Neural cell (in vitro differentiated cells): Measurements from ENCODE around the gene PCP2. TPM values are rescaled to one million over a fixed set of nuclear protein-coding genes. Genes with fewer than 3 reads are reported as not detected.

ENCODE experiments used
- H2AFZ ChIP-seq: fragments of 200-600, 300-800 bp; sonication (generic), shearing (Covaris generic); 2 replicates; pipeline ENCODE4 v1.6.0; 2014; ENCODE audit warnings: low read depth, mild to moderate bottlenecking, antibody characterized with exemption, low read length, moderate library complexity
- H3F3A ChIP-seq: fragments of 200-600 bp; shearing (Covaris generic); 2 replicates; pipeline ENCODE4 v1.6.1; 2016; ENCODE audit warnings: mild to moderate bottlenecking, moderate library complexity, mixed read lengths, antibody characterized with exemption, low read length; ENCODE audit not compliant: insufficient read depth, poor library complexity, severe bottlenecking
- H3K27ac ChIP-seq: fragments of 200-600, 300-800 bp; sonication (generic), shearing (Covaris generic); 2 replicates; pipeline ENCODE4 v1.5.1; 2014; ENCODE audit warnings: mild to moderate bottlenecking, low read length, moderate library complexity
- H3K27me3 ChIP-seq: fragments of 300-800, 200-600 bp; sonication (generic), shearing (Covaris generic); 2 replicates; pipeline ENCODE4 v1.6.0; 2014; ENCODE audit warnings: mild to moderate bottlenecking, low read depth, low read length, moderate library complexity; ENCODE audit not compliant: insufficient read depth
- H3K36me3 ChIP-seq: fragments of 300-800, 200-600 bp; sonication (generic), shearing (Covaris generic); 2 replicates; pipeline ENCODE4 v1.5.1; 2014; ENCODE audit warnings: mild to moderate bottlenecking, antibody characterized with exemption, low read length, moderate library complexity; ENCODE audit not compliant: insufficient read depth
- H3K4me2 ChIP-seq: fragments of 300-800, 200-600 bp; sonication (generic), shearing (Covaris generic); 2 replicates; pipeline ENCODE4 v1.6.0; 2014; ENCODE audit warnings: mild to moderate bottlenecking, low read length
- H3K4me3 ChIP-seq: fragments of 300-800, 200-600 bp; sonication (generic), shearing (Covaris generic); 2 replicates; pipeline ENCODE4 v1.5.1; 2014; ENCODE audit warnings: mild to moderate bottlenecking, low read length, moderate library complexity
- H3K79me2 ChIP-seq: fragments of 200-600 bp; shearing (Covaris generic); replicated peaks from 2 replicates; pipeline ENCODE4 v1.6.0; 2014; ENCODE audit warnings: mild to moderate bottlenecking, low read length, moderate library complexity; ENCODE audit not compliant: insufficient read depth
- H3K9ac ChIP-seq: fragments of 300-800, 200-600 bp; sonication (generic), shearing (Covaris generic); 2 replicates; pipeline ENCODE4 v1.6.1; 2016; ENCODE audit warnings: mild to moderate bottlenecking, low read length, mixed read lengths
- H3K9me2 ChIP-seq: fragments of 200-600 bp; shearing (Covaris generic); 2 replicates; pipeline ENCODE4 v1.6.1; 2016; ENCODE audit warnings: mild to moderate bottlenecking, low read length, mixed read lengths; ENCODE audit not compliant: insufficient read depth
- H3K9me3 ChIP-seq: fragments of 200-600, 300-800 bp; sonication (generic), shearing (Covaris generic); 2 replicates; pipeline ENCODE4 v1.6.1; 2016; ENCODE audit warnings: mild to moderate bottlenecking, mixed run types, low read length, moderate library complexity, mixed read lengths
- H4K20me1 ChIP-seq: fragments of 200-600 bp; shearing (Covaris generic); 2 replicates; pipeline ENCODE4 v1.6.1; 2016; ENCODE audit warnings: mild to moderate bottlenecking, mixed run types; ENCODE audit not compliant: insufficient read depth
- EP300 ChIP-seq: fragments of 450-650 bp; conservative IDR thresholded peaks from 2 replicates; pipeline ENCODE4 v1.6.1; 2014; ENCODE audit warnings: antibody characterized with exemption, mild to moderate bottlenecking, moderate library complexity; ENCODE audit not compliant: poor library complexity, severe bottlenecking
- EZH2 ChIP-seq: fragments of 200-600, 300-800 bp; shearing (Covaris generic), sonication (generic); IDR thresholded peaks from 2 replicates; pipeline ENCODE4 v1.6.1; 2014; ENCODE audit warnings: antibody characterized with exemption, low read length, borderline replicate concordance, mild to moderate bottlenecking; ENCODE audit not compliant: insufficient read depth, poor library complexity, severe bottlenecking
- MXI1 ChIP-seq: fragments of 450-650 bp; conservative IDR thresholded peaks from 2 replicates; pipeline ENCODE4 v1.6.1; 2014; ENCODE audit warnings: antibody characterized with exemption, mild to moderate bottlenecking; ENCODE audit not compliant: poor library complexity, severe bottlenecking
- POLR2AphosphoS5 ChIP-seq: IDR thresholded peaks from 2 replicates; pipeline ENCODE4 v1.6.1; 2012
- RAD21 ChIP-seq: fragments of 450-650 bp; conservative IDR thresholded peaks from 2 replicates; pipeline ENCODE4 v1.6.1; 2014; ENCODE audit warnings: antibody characterized with exemption, mild to moderate bottlenecking, moderate library complexity
- SMC3 ChIP-seq: fragments of 450-650 bp; conservative IDR thresholded peaks from 2 replicates; pipeline ENCODE4 v1.6.1; 2014; ENCODE audit warnings: antibody characterized with exemption, mild to moderate bottlenecking, moderate library complexity; ENCODE audit not compliant: poor library complexity
- TAF1 ChIP-seq: IDR thresholded peaks from 2 replicates; pipeline ENCODE4 v1.6.1; 2012; ENCODE audit warnings: low read depth
- polyA plus RNA-seq: library from polyadenylated mRNA; depleted of rRNA; stranded (reverse); fragments of >200 nt; gene quantifications from 2 replicates; pipeline ENCODE4 v1.2.3, GENCODE V29; 2014
- TF ChIP-seq, protein P1 (sequence below): IDR thresholded peaks from 2 replicates; pipeline ENCODE4 v1.6.1; 2012; ENCODE audit warnings: borderline replicate concordance
- TF ChIP-seq, protein P2 (sequence below): fragments of 450-650 bp; IDR thresholded peaks from 2 replicates; pipeline ENCODE4 v1.5.1; 2014; ENCODE audit warnings: antibody characterized with exemption, mild to moderate bottlenecking, moderate library complexity; ENCODE audit not compliant: poor library complexity, severe bottlenecking

Gene PCP2
- polyA plus RNA-seq, 1 donor from 2014 or later = not detected

DNA sequence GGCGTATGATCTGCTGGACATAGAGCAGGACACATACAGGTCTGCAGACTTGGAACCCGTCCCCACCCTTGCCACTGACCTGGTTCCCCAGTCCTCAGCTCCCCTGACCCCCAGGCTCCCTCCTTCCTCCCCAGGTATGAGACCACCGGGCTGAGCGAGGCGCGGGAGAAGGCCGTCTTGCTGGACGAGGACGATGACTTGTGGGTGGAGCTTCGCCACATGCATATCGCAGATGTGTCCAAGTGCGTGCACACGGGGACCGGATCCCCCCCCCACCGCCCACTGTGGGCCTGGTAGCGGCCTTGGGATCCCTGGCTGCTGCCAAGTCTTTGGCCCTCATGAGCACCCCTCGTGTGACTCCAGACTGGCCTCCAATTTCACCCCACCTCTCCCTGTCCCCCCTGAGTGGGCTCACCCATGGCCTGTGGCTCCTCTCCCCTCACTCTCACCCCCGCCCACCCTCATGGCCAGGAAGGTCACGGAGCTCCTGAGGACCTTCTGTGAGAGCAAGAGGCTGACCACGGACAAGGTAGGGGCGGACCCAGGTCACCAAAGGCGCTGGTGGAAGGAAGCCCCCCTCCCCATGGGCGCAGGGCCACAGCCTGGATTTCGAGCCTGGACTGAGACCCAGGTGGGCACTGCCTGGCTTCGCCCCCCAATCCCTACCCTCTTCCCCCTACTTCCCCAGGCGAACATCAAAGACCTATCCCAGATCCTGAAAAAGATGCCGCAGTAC, 8.9 kb upstream of the PCP2 start (continued):
- TF ChIP-seq, protein P1, sequence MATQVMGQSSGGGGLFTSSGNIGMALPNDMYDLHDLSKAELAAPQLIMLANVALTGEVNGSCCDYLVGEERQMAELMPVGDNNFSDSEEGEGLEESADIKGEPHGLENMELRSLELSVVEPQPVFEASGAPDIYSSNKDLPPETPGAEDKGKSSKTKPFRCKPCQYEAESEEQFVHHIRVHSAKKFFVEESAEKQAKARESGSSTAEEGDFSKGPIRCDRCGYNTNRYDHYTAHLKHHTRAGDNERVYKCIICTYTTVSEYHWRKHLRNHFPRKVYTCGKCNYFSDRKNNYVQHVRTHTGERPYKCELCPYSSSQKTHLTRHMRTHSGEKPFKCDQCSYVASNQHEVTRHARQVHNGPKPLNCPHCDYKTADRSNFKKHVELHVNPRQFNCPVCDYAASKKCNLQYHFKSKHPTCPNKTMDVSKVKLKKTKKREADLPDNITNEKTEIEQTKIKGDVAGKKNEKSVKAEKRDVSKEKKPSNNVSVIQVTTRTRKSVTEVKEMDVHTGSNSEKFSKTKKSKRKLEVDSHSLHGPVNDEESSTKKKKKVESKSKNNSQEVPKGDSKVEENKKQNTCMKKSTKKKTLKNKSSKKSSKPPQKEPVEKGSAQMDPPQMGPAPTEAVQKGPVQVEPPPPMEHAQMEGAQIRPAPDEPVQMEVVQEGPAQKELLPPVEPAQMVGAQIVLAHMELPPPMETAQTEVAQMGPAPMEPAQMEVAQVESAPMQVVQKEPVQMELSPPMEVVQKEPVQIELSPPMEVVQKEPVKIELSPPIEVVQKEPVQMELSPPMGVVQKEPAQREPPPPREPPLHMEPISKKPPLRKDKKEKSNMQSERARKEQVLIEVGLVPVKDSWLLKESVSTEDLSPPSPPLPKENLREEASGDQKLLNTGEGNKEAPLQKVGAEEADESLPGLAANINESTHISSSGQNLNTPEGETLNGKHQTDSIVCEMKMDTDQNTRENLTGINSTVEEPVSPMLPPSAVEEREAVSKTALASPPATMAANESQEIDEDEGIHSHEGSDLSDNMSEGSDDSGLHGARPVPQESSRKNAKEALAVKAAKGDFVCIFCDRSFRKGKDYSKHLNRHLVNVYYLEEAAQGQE = no peak
- no peak for TF ChIP-seq POLR2AphosphoS5

DNA sequence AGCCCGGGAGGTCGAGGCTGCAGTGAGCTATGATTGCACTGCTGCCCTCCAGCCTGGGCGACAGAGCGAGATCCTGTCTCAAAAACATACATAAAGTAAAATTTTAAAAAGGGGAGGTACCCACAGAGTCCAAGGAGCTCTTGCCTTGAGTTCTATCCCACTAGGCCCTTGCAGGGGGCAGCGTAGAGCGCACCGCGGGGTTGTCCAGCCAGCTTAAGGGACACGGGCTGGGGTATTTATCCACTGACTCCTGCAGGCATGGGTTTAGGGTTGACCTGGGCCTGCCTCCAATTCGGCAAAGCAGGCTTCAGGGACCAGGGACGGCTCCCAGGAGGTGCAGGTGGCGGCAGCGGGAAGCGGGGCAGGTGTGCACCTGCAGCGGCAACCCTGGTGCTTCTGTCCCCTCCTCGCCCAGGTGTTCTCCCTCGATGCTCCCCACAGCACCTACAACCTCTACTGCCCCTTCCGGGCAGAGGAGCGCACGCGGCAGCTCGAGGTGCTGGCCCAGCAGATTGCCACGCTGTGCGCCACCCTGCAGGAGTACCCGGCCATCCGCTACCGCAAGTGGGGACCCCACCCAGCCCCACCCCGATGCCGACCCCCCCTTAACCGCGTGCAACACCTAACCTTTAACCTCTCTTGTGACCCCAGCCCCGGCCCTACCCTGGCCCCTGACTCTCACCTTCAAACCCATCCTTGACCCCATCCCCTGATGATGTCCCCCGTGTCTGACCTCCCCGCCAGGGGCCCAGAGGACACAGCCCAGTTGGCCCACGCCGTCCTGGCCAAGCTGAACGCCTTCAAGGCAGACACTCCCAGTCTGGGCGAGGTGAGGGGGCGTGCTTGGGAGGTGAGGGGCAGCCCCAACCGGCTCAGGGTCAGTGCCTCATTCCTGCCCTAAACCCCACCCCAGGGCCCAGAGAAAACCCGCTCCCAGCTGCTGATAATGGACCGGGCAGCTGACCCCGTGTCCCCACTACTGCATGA, 8.1 kb upstream of the PCP2 start:
- Histone ChIP-seq H3K4me2 (no peak overlapping the region), H3K4me3 (no peak overlapping the region), H3K9ac (no peak overlapping the region), H3K36me3 (no peaks in the 10 kb centered on the region), H4K20me1 (no peaks in the 10 kb centered on the region), H3K27ac (no peak overlapping the region), H3K9me3 (no peaks in the 10 kb centered on the region), H2AFZ (no peak overlapping the region), H3F3A (no peaks in the 10 kb centered on the region), H3K27me3 (peaks cover 14% of the 10 kb centered on the region), H3K79me2 (no peaks in the 10 kb centered on the region), H3K9me2 (no peaks in the 10 kb centered on the region)
- TF ChIP-seq SMC3 = no peak
- no peak for TF ChIP-seq MXI1
- TF ChIP-seq EZH2 = no peak
- no peak for TF ChIP-seq RAD21
- TF ChIP-seq TAF1 = no peak
- no peak for TF ChIP-seq EP300
- TF ChIP-seq POLR2AphosphoS5 = no peak
- TF ChIP-seq, protein P2, sequence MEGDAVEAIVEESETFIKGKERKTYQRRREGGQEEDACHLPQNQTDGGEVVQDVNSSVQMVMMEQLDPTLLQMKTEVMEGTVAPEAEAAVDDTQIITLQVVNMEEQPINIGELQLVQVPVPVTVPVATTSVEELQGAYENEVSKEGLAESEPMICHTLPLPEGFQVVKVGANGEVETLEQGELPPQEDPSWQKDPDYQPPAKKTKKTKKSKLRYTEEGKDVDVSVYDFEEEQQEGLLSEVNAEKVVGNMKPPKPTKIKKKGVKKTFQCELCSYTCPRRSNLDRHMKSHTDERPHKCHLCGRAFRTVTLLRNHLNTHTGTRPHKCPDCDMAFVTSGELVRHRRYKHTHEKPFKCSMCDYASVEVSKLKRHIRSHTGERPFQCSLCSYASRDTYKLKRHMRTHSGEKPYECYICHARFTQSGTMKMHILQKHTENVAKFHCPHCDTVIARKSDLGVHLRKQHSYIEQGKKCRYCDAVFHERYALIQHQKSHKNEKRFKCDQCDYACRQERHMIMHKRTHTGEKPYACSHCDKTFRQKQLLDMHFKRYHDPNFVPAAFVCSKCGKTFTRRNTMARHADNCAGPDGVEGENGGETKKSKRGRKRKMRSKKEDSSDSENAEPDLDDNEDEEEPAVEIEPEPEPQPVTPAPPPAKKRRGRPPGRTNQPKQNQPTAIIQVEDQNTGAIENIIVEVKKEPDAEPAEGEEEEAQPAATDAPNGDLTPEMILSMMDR = no peak
- TF ChIP-seq, protein P1 = no peak
